Bronchial epithelial cell (primary cell): ENCODE data around the gene LAMC3. TPM values are rescaled to one million over a fixed set of nuclear protein-coding genes. Genes with fewer than 3 reads are reported as not detected.

Source experiments
- DNase-seq: peaks from one replicate; pipeline ENCODE4 v3.0.0-alpha.2; 2010; ENCODE audit warnings: low read depth
- FAIRE-seq: peaks from 2 replicates; lab custom pipeline; 2011; peaks lifted over from hg19 to GRCh38; lab: Jason Lieb, UNC
- H3K27me3 ChIP-seq: 2 replicates; pipeline ENCODE4 v1.5.1; 2011; ENCODE audit warnings: low read length; ENCODE audit not compliant: control insufficient read depth, insufficient read depth
- H3K36me3 ChIP-seq: 2 replicates; pipeline ENCODE4 v1.5.1; 2011; ENCODE audit warnings: low read length; ENCODE audit not compliant: control insufficient read depth, insufficient read depth
- H3K4me3 ChIP-seq: 2 replicates; pipeline ENCODE4 v1.5.1; 2011; ENCODE audit warnings: mild to moderate bottlenecking, low read depth, low read length, control low read depth
- total RNA-seq: library from RNA; depleted of rRNA; stranded (reverse); fragments of >200 nt; gene quantifications from 2 replicates; pipeline ENCODE4 v1.2.1, GENCODE V29; 2014
- TF ChIP-seq, protein P1 (sequence below): IDR thresholded peaks from 2 replicates; pipeline ENCODE4 v1.5.1; 2011; ENCODE audit warnings: mild to moderate bottlenecking, moderate library complexity, low read length, control low read depth, inconsistent platforms; ENCODE audit not compliant: insufficient read depth, severe bottlenecking

The LAMC3 gene
- total RNA-seq, 1 donor from 2014 or later, result not detected

DNA sequence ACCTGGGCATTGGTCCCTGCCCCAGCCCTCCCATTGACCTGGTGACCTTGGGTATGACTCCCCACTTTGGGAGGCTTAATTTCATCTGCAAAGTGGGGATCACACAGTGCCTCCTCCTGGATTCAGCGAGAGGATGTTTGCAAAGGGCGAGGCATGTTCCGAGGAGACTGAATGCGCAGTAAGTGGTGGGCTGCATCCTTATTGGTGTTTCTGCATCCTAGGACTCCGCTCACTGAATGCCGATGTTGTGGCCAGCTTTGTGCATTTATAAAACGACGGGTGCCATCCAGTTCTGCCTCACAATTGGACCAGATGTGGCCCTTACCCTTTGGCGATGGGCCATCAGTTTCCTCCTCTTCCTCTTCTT lies 63.9 kb downstream of the LAMC3 start:
- DNase-seq (no peak), FAIRE-seq (no peak)
- no peaks in the 10 kb centered on the region for H3K27me3 ChIP-seq
- H3K4me3 ChIP-seq, result no peak overlapping the region
- no peaks in the 10 kb centered on the region for H3K36me3 ChIP-seq
- TF ChIP-seq, protein P1, sequence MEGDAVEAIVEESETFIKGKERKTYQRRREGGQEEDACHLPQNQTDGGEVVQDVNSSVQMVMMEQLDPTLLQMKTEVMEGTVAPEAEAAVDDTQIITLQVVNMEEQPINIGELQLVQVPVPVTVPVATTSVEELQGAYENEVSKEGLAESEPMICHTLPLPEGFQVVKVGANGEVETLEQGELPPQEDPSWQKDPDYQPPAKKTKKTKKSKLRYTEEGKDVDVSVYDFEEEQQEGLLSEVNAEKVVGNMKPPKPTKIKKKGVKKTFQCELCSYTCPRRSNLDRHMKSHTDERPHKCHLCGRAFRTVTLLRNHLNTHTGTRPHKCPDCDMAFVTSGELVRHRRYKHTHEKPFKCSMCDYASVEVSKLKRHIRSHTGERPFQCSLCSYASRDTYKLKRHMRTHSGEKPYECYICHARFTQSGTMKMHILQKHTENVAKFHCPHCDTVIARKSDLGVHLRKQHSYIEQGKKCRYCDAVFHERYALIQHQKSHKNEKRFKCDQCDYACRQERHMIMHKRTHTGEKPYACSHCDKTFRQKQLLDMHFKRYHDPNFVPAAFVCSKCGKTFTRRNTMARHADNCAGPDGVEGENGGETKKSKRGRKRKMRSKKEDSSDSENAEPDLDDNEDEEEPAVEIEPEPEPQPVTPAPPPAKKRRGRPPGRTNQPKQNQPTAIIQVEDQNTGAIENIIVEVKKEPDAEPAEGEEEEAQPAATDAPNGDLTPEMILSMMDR, result no peak

DNA sequence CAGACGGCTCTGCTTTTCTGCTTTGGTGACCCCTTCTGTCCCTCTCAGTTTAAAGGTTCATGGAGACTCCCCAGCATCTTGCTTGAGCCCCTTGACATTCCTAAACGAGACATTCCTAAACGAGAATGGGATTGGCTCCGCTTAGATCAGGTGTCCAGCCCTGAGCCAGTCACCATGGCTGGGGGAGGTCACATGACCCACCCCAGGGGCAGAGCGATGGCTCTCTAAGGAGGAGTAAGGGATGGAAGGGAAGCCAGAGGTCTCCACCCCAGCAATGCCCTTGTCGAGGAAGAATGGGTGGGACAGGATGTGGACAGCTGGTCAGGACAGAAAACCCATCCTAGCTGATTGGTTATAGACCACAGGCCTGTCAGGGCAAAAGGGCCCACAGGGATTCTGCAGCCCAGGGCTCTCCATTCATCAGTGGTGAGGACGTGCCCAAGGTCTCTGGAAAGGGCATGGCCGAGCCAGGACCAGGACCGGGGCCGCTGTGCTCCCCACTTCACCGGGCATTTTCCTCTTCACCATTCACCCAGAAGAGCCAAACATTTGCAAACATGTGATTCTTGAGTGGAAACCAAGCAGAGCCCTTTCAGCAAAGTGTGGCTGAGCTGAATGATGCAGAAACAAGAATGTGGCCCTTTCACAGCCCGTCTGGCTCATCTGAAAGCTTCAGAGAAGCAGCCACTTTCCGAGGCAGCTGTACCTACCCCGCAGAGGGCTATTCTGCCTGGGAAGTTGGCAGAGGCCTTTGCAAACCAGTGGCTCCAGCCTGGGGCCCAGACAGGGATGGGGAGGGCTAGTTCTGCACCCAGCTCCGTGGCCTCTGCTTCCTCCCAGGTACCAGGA lies 67.6 kb downstream of the LAMC3 start:
- FAIRE-seq (no peak), DNase-seq (no peak)
- Histone ChIP-seq H3K27me3 (peaks cover 4% of the 10 kb centered on the region), H3K4me3 (no peak overlapping the region), H3K36me3 (no peaks in the 10 kb centered on the region)
- TF ChIP-seq, protein P1, result no peak

DNA sequence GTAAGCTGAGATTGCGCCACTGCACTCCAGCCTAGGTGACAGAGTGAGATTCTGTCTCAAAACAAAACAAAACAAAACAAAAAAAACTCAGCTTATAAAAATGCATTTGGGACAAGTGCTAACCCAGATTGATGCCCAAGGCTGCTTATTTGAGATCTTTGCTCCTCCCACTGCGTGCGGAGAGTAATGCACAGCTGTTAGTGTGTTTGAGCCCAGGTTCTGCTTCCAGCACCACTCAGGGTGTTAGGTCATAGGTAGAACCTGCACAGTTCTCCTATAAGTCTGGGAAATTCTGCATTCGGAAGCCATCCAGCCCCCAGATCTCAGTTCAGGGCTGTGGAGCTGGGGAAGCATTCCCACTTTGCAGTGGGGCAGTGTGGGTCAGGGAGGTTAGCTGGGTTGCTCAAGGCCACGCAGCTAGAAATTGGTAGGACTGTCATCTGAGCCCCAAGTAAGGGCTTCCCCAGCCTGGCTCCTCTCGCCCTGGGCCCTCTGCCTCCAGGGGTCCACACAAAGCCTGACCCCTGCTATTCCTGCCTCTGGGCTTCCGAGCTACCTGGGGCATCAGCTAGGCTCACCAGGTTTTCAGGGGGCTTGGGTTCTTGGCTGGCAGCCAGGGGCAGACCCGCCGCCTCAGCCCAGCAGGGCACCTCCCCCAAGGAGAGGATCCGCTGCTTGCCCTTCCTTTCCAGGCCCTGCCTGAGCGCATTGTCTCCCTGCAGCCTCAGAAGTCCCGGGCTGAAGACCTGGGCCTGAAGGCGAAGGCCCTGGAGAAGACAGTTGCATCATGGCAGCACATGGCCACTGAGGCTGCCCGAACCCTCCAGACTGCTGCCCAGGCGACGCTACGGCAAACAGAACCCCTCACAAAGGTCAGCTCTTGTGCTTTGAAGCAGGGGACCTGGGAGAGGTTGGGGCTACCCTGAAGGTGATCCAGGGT lies 69.7 kb downstream of the LAMC3 start:
- FAIRE-seq (no peak), DNase-seq (no peak)
- Histone ChIP-seq H3K27me3 (peaks cover 4% of the 10 kb centered on the region), H3K36me3 (no peaks in the 10 kb centered on the region), H3K4me3 (no peak overlapping the region)
- TF ChIP-seq, protein P1, result no peak

DNA sequence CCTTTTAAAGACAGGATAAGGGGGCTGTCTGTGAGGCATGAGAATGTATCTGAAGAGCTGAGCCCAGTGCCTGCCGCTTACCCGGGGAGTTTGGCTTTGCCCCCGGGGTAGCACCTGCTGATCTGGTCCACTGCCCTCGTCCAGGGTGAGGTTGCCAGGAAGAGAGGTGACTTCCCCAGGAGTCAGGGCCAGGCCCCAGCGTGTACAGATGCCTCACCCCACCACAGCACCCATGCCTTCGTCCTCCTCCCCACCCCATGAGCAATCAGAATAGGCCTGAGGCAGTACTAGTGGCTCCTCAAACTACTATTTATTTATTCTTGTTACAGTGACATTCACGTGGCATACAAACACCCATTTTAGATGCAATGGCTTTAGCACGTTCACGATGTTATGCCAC lies 71.6 kb downstream of the LAMC3 start:
- TF ChIP-seq, protein P1, result no peak
- Histone ChIP-seq H3K27me3 (peaks cover 4% of the 10 kb centered on the region), H3K4me3 (no peak overlapping the region), H3K36me3 (no peaks in the 10 kb centered on the region)
- DNase-seq (peak; percentile 60), FAIRE-seq (no peak)

DNA sequence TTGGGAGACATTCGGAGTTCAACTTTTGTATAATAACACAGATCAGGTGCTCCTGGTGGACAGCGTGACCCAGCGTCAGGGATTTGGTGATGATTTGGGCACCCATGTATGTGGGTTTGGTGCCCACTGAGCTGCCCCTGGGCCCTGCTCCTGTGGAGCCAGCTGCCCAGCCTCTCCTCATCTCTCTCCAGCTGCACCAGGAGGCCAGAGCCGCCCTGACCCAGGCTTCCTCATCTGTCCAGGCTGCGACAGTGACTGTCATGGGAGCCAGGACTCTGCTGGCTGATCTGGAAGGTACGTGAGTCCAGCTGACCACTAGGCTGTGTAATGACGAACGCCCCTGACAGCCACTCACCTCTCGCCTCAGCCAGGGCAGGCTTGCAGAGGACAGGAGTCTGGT lies 72.9 kb downstream of the LAMC3 start:
- Histone ChIP-seq H3K4me3 (no peak overlapping the region), H3K36me3 (no peaks in the 10 kb centered on the region), H3K27me3 (peaks cover 4% of the 10 kb centered on the region)
- TF ChIP-seq, protein P1, result no peak
- FAIRE-seq, result no peak
- no peak for DNase-seq
